CD14-positive monocyte (primary cell): ENCODE measurements around the gene GPR156. TPM values are rescaled to one million over a fixed set of nuclear protein-coding genes. Genes with fewer than 3 reads are reported as not detected.

Experiments used
- DNase-seq, 3 donors: peaks; one replicate each; pipeline ENCODE4 v3.0.0-alpha.2; 2011 to 2022
- H2AFZ ChIP-seq: 2 replicates; pipeline ENCODE4 v1.6.0; 2012; ENCODE audit warnings: mild to moderate bottlenecking, low read depth, low read length, inconsistent platforms; ENCODE audit not compliant: insufficient read depth, poor library complexity, severe bottlenecking
- H3K27ac ChIP-seq, 2 donors: 1 replicate in 1 of 2; 2 replicates in 1 of 2; pipeline ENCODE4 v1.5.1; 2012 to 2013; ENCODE audit warnings: low read length in 2 of 2, control low read depth in 1 of 2, inconsistent platforms in 1 of 2, low read depth in 1 of 2, mild to moderate bottlenecking in 1 of 2
- H3K27me3 ChIP-seq, 2 donors: one replicate each; pipeline versions ENCODE4 v1.6.0 to v1.6.1; 2011 to 2013; ENCODE audit warnings: low read length in 2 of 2; ENCODE audit not compliant: control insufficient read depth in 2 of 2, insufficient read depth in 2 of 2
- H3K36me3 ChIP-seq, 2 donors: replicated peaks in 1 of 2; 1 replicate in 1 of 2; 2 replicates in 1 of 2; pipeline versions ENCODE4 v1.5.1 to v1.6.1; 2012 to 2013; ENCODE audit warnings: low read length in 2 of 2, control low read depth in 1 of 2, inconsistent platforms in 1 of 2, mild to moderate bottlenecking in 1 of 2; ENCODE audit not compliant: insufficient read depth in 2 of 2, control insufficient read depth in 1 of 2
- H3K4me1 ChIP-seq, 2 donors: 1 replicate in 1 of 2; 2 replicates in 1 of 2; pipeline versions ENCODE4 v1.5.1 to v1.6.1; 2012 to 2013; ENCODE audit warnings: low read length in 2 of 2, control low read depth in 1 of 2, inconsistent platforms in 1 of 2, mild to moderate bottlenecking in 1 of 2, moderate library complexity in 1 of 2; ENCODE audit not compliant: insufficient read depth in 2 of 2, control insufficient read depth in 1 of 2
- H3K4me2 ChIP-seq: replicated peaks from 2 replicates; pipeline ENCODE3; 2012; ENCODE audit warnings: low read length, moderate library complexity, mild to moderate bottlenecking; ENCODE audit not compliant: poor library complexity, severe bottlenecking; ENCODE audit errors: extremely low read depth
- H3K4me3 ChIP-seq, 3 experiments: fragments of 200-600 bp in 1 of 3; sonication (generic) in 1 of 3; replicated peaks in 1 of 3; 1 replicate in 2 of 3; 2 replicates in 1 of 3; pipeline ENCODE4 v1.5.1; 2011 to 2013; ENCODE audit warnings: low read length in 3 of 3, mild to moderate bottlenecking in 3 of 3, control low read depth in 2 of 3, low read depth in 2 of 3, inconsistent platforms in 1 of 3, moderate library complexity in 1 of 3
- H3K79me2 ChIP-seq: 2 replicates; pipeline ENCODE4 v1.6.0; 2012; ENCODE audit warnings: mild to moderate bottlenecking, control low read depth, inconsistent platforms, low read length, moderate library complexity; ENCODE audit not compliant: insufficient read depth
- H3K9ac ChIP-seq: 2 replicates; pipeline ENCODE4 v1.6.0; 2017; ENCODE audit warnings: low read length, mild to moderate bottlenecking; ENCODE audit not compliant: insufficient read depth, poor library complexity, severe bottlenecking
- H3K9me3 ChIP-seq, 2 donors: replicated peaks in 1 of 2; 1 replicate in 1 of 2; 2 replicates in 1 of 2; pipeline versions ENCODE4 v1.5.1 to v1.6.1; 2012 to 2013; ENCODE audit warnings: low read length in 2 of 2, control low read depth in 1 of 2; ENCODE audit not compliant: control insufficient read depth in 1 of 2, insufficient read depth in 1 of 2
- H4K20me1 ChIP-seq: 2 replicates; pipeline ENCODE4 v1.6.0; 2012; ENCODE audit warnings: mild to moderate bottlenecking, low read length, control low read depth, moderate library complexity; ENCODE audit not compliant: insufficient read depth
- H3K27ac Mint-ChIP-seq, 7 donors: one replicate each; pipeline ENCODE4 v1.8.0; 2020; ENCODE audit warnings: mild to moderate bottlenecking in 7 of 7, mixed read lengths in 7 of 7, moderate library complexity in 6 of 7, inconsistent platforms in 2 of 7
- H3K27me3 Mint-ChIP-seq, 3 donors: one replicate each; pipeline ENCODE4 v1.8.0; 2021 to 2022; ENCODE audit warnings: low read depth in 3 of 3, mild to moderate bottlenecking in 3 of 3, mixed read lengths in 3 of 3, moderate library complexity in 3 of 3, inconsistent platforms in 1 of 3
- H3K36me3 Mint-ChIP-seq, 2 donors: one replicate each; pipeline ENCODE4 v1.8.0; 2020; ENCODE audit warnings: mixed read lengths in 2 of 2, inconsistent platforms in 1 of 2, mild to moderate bottlenecking in 1 of 2
- H3K4me1 Mint-ChIP-seq: one replicate; pipeline ENCODE4 v1.8.0; 2020; ENCODE audit warnings: mild to moderate bottlenecking, mixed read lengths
- H3K4me3 Mint-ChIP-seq, 2 donors: one replicate each; pipeline ENCODE4 v1.8.0; 2020; ENCODE audit warnings: mild to moderate bottlenecking in 2 of 2, mixed read lengths in 2 of 2, moderate library complexity in 1 of 2
- H3K9me3 Mint-ChIP-seq, 7 donors: one replicate each; pipeline ENCODE4 v1.8.0; 2020 to 2022; ENCODE audit warnings: mixed read lengths in 7 of 7, mild to moderate bottlenecking in 6 of 7, moderate library complexity in 6 of 7, inconsistent platforms in 2 of 7
- CTCF ChIP-seq: fragments of 200-600 bp; IDR thresholded peaks from one replicate; pipeline ENCODE4 v1.8.0; 2022; ENCODE audit warnings: antibody characterized with exemption, mild to moderate bottlenecking
- WGBS: methylation state at CpG from one replicate; pipeline ENCODE4 v1.1.5; 2013; ENCODE audit warnings: missing lambda C conversion rate; ENCODE audit not compliant: insufficient coverage; 5-methylcytosine and 5-hydroxymethylcytosine counted together
- intact Hi-C, 2 donors: fragments of 100-400 bp; cut with micrococcal nuclease; formaldehyde crosslinking; loops; one replicate each; pipeline versions ENCODE4 v1.15.0 to v1.15.1; 2023
- polyA plus RNA-seq, 3 donors: library from polyadenylated mRNA; depleted of rRNA in 1 of 3; unstranded in 2 of 3; stranded (reverse) in 1 of 3; fragments of 300-500 nt in 2 of 3; fragments of >200 nt in 1 of 3; fragmentation: Illumina TruSeq in 2 of 3; gene quantifications; 1 replicate in 2 of 3; 2 replicates in 1 of 3; pipeline ENCODE4 v1.2.3, GENCODE V29; 2012 to 2021

Gene GPR156
- polyA plus RNA-seq, 3 donors = not detected

GRCh38 chr3:120143676-120144075 is 141.3 kb downstream of the GPR156 start:
- peaks cover 0 to 6% (median 2%) of the 10 kb centered on the region in 7 donors for H3K9me3 Mint-ChIP-seq
- peaks cover 0 to 4% (median 1%) of the 10 kb centered on the region in 3 donors for H3K27me3 Mint-ChIP-seq
- Histone ChIP-seq H3K27me3 (no peaks in the 10 kb centered on the region), H3K27ac (no peak overlapping the region), H4K20me1 (no peaks in the 10 kb centered on the region), H3K4me3 (no peak overlapping the region), H3K36me3 (no peaks in the 10 kb centered on the region), H3K4me1 (peaks cover 0 to 13% of the 10 kb centered on the region in 2 donors), H3K4me2 (no peak overlapping the region), H3K9ac (no peak overlapping the region), H3K79me2 (no peaks in the 10 kb centered on the region), H2AFZ (no peak overlapping the region), H3K9me3 (no peaks in the 10 kb centered on the region)
- intact Hi-C loops = no loop called here
- H3K27ac Mint-ChIP-seq = no peak overlapping the region
- H3K36me3 Mint-ChIP-seq = no peaks in the 10 kb centered on the region
- TF ChIP-seq CTCF = no peak
- no peak for DNase-seq
- no peak overlapping the region for H3K4me3 Mint-ChIP-seq
- H3K4me1 Mint-ChIP-seq = peaks cover 20% of the 10 kb centered on the region
- 100% methylated on average over 2 of the region's 2 CpGs for WGBS

DNA sequence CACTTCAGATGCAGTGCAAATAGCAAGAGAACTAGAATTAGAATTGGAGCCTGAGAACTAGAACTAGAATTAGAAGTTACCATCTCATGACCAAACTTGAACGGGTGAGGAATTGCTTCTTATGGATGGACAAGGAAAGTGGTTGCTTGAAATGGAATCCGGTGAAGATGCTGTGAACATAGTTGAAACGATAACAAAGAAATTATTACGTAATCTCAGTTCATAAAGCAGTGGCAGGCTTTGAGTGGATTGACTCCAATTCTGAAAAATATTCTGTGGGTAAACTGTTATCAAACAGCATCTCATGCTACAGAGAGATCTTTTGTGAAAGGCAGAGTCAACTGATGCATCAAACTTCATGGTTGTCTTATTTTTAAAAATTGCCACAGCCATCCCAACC is 142.8 kb downstream of the GPR156 start:
- Histone ChIP-seq H4K20me1 (no peaks in the 10 kb centered on the region), H3K4me3 (no peak overlapping the region), H3K79me2 (no peaks in the 10 kb centered on the region), H2AFZ (no peak overlapping the region), H3K27me3 (no peaks in the 10 kb centered on the region), H3K9me3 (no peaks in the 10 kb centered on the region), H3K9ac (no peak overlapping the region), H3K36me3 (no peaks in the 10 kb centered on the region), H3K4me2 (no peak overlapping the region), H3K4me1 (peaks cover 0 to 7% of the 10 kb centered on the region in 2 donors), H3K27ac (no peak overlapping the region)
- 92% methylated on average over 4 of the region's 4 CpGs for WGBS
- H3K4me1 Mint-ChIP-seq = peaks cover 9% of the 10 kb centered on the region
- intact Hi-C loops = no loop called here
- peaks cover 0 to 4% (median 1%) of the 10 kb centered on the region in 3 donors for H3K27me3 Mint-ChIP-seq
- no peak overlapping the region for H3K27ac Mint-ChIP-seq
- no peak overlapping the region for H3K4me3 Mint-ChIP-seq
- peaks cover 0 to 6% (median 2%) of the 10 kb centered on the region in 7 donors for H3K9me3 Mint-ChIP-seq
- H3K36me3 Mint-ChIP-seq = no peaks in the 10 kb centered on the region
- no peak for TF ChIP-seq CTCF
- DNase-seq = no peak
